Activated CD8-positive, alpha-beta T cell treated with anti-CD3 and anti-CD28 coated beads, Interleukin-2, amount 10 ng/mL, durations not matched to agents 7 days and 5 days (primary cell): ENCODE measurements around the gene KLC3. TPM values are rescaled to one million over a fixed set of nuclear protein-coding genes. Genes with fewer than 3 reads are reported as not detected.

ENCODE experiments used
- ATAC-seq: fragments of 150-1000 bp; cut with Tn5 transposase; one replicate; pipeline ENCODE4 v1.10.0; 2021; ENCODE audit warnings: moderate library complexity
- CTCF ChIA-PET: fragments of 350-600 bp; sonication (Branson Sonifier 250); formaldehyde crosslinking; loops from one replicate; lab custom pipeline; 2021; ENCODE audit warnings: antibody characterized with exemption; lab: Charles Lee
- POLR2A ChIA-PET: fragments of 350-600 bp; sonication (Branson Sonifier 250); formaldehyde crosslinking; loops from one replicate; lab custom pipeline; 2021; ENCODE audit warnings: antibody characterized with exemption; lab: Charles Lee
- DNase-seq: peaks from one replicate; pipeline ENCODE4 v3.0.0-alpha.2; 2020
- H3K27ac Mint-ChIP-seq: one replicate; pipeline ENCODE4 v1.8.0; 2021; ENCODE audit warnings: mild to moderate bottlenecking, mixed read lengths
- H3K27me3 Mint-ChIP-seq: one replicate; pipeline ENCODE4 v1.8.0; 2021; ENCODE audit warnings: low read depth, mixed read lengths
- H3K36me3 Mint-ChIP-seq: one replicate; pipeline ENCODE4 v1.8.0; 2021; ENCODE audit warnings: low read depth, mixed read lengths
- H3K4me1 Mint-ChIP-seq: one replicate; pipeline ENCODE4 v1.8.0; 2021; ENCODE audit warnings: low read depth, mixed read lengths
- H3K4me3 Mint-ChIP-seq: one replicate; pipeline ENCODE4 v1.8.0; 2021; ENCODE audit warnings: mild to moderate bottlenecking, mixed read lengths
- H3K9me3 Mint-ChIP-seq: one replicate; pipeline ENCODE4 v1.8.0; 2022; ENCODE audit warnings: mixed read lengths; ENCODE audit not compliant: insufficient read depth
- total RNA-seq, 2 experiments: library from RNA; stranded (reverse); gene quantifications; one replicate each; pipeline ENCODE4 v1.2.3, GENCODE V29; 2021

Gene KLC3
- total RNA-seq, 2 experiments from 2014 or later, result not detected

- POLR2A ChIA-PET, result no interaction called here
- peaks cover 16% of the 10 kb centered on the region for H3K27me3 Mint-ChIP-seq
These were observed 426 bp downstream of the KLC3 start for GRCh38 chr19:45340899-45341453.

GRCh38 chr19:45342911-45343310, 2.4 kb downstream of the KLC3 start:
- ATAC-seq (no peak), DNase-seq (no peak)
- H3K36me3 Mint-ChIP-seq, result no peaks in the 10 kb centered on the region
- CTCF ChIA-PET, result no interaction called here
- peaks cover 12% of the 10 kb centered on the region for H3K27me3 Mint-ChIP-seq
- peaks cover 10% of the 10 kb centered on the region for H3K4me1 Mint-ChIP-seq
- no peak overlapping the region for H3K27ac Mint-ChIP-seq
- no peak overlapping the region for H3K4me3 Mint-ChIP-seq
- no peaks in the 10 kb centered on the region for H3K9me3 Mint-ChIP-seq
- POLR2A ChIA-PET, result no interaction called here

More at GRCh38 chr19:45340899-45341453, 426 bp downstream of the KLC3 start:
- H3K36me3 Mint-ChIP-seq, result no peaks in the 10 kb centered on the region
- peak; percentile 22 for ATAC-seq
- CTCF ChIA-PET, result no interaction called here
- H3K9me3 Mint-ChIP-seq, result no peaks in the 10 kb centered on the region
- H3K27ac Mint-ChIP-seq, result no peak overlapping the region
- peaks cover 10% of the 10 kb centered on the region for H3K4me1 Mint-ChIP-seq
- no peak for DNase-seq
- H3K4me3 Mint-ChIP-seq, result no peak overlapping the region

- ATAC-seq (no peak), DNase-seq (no peak)
- peaks cover 5% of the 10 kb centered on the region for H3K4me1 Mint-ChIP-seq
- H3K27ac Mint-ChIP-seq, result no peak overlapping the region
- no peak overlapping the region for H3K4me3 Mint-ChIP-seq
- H3K27me3 Mint-ChIP-seq, result peaks cover 10% of the 10 kb centered on the region
- CTCF ChIA-PET, result interaction anchor here (1.5 kb wide), 1 partner anchor 141 kb away, joined by 3 read pairs; no protein-coding TSS in a partner anchor
- H3K9me3 Mint-ChIP-seq, result no peaks in the 10 kb centered on the region
- POLR2A ChIA-PET, result no interaction called here
- H3K36me3 Mint-ChIP-seq, result no peaks in the 10 kb centered on the region
These were observed 4.3 kb downstream of the KLC3 start for GRCh38 chr19:45344621-45345505.

- POLR2A ChIA-PET, result no interaction called here
These were observed 4.9 kb downstream of the KLC3 start for GRCh38 chr19:45345506-45345860.

GRCh38 chr19:45346449-45346848, 5.9 kb downstream of the KLC3 start:
- Mint-ChIP-seq H3K4me3 (no peak overlapping the region), H3K9me3 (no peaks in the 10 kb centered on the region), H3K27me3 (peaks cover 7% of the 10 kb centered on the region), H3K4me1 (no peaks in the 10 kb centered on the region), H3K27ac (no peak overlapping the region), H3K36me3 (peaks cover 3% of the 10 kb centered on the region)
- CTCF ChIA-PET, result no interaction called here
- ATAC-seq (no peak), DNase-seq (no peak)
- POLR2A ChIA-PET, result no interaction called here

More at GRCh38 chr19:45345506-45345860, 4.9 kb downstream of the KLC3 start:
- H3K36me3 Mint-ChIP-seq, result no peaks in the 10 kb centered on the region
- ATAC-seq (no peak), DNase-seq (no peak)
- no peak overlapping the region for H3K27ac Mint-ChIP-seq
- peaks cover 7% of the 10 kb centered on the region for H3K27me3 Mint-ChIP-seq
- no peak overlapping the region for H3K4me3 Mint-ChIP-seq
- CTCF ChIA-PET, result interaction anchor here (1.5 kb wide), 1 partner anchor 140 kb away, joined by 3 read pairs; no protein-coding TSS in a partner anchor
- no peaks in the 10 kb centered on the region for H3K4me1 Mint-ChIP-seq
- H3K9me3 Mint-ChIP-seq, result no peaks in the 10 kb centered on the region

GRCh38 chr19:45347570-45348366, 7.2 kb downstream of the KLC3 start:
- Mint-ChIP-seq H3K4me1 (no peaks in the 10 kb centered on the region), H3K27ac (no peak overlapping the region), H3K9me3 (no peaks in the 10 kb centered on the region), H3K4me3 (no peak overlapping the region), H3K36me3 (peaks cover 3% of the 10 kb centered on the region), H3K27me3 (peaks cover 7% of the 10 kb centered on the region)
- DNase-seq (no peak), ATAC-seq (no peak)
- ChIA-PET POLR2A (no interaction called here), CTCF (no interaction called here)

GRCh38 chr19:45348367-45349125, 8.0 kb downstream of the KLC3 start:
- no peaks in the 10 kb centered on the region for H3K4me1 Mint-ChIP-seq
- POLR2A ChIA-PET, result no interaction called here
- ATAC-seq, result no peak

GRCh38 chr19:45349126-45349415, 8.5 kb downstream of the KLC3 start:
- ChIA-PET POLR2A (no interaction called here), CTCF (no interaction called here)
- DNase-seq, result no peak
- no peak for ATAC-seq
- H3K4me3 Mint-ChIP-seq, result no peak overlapping the region
- peaks cover 6% of the 10 kb centered on the region for H3K36me3 Mint-ChIP-seq
- H3K9me3 Mint-ChIP-seq, result no peaks in the 10 kb centered on the region
- no peak overlapping the region for H3K27ac Mint-ChIP-seq
- H3K4me1 Mint-ChIP-seq, result no peaks in the 10 kb centered on the region
- H3K27me3 Mint-ChIP-seq, result peaks cover 7% of the 10 kb centered on the region

More at GRCh38 chr19:45348367-45349125, 8.0 kb downstream of the KLC3 start:
- peaks cover 7% of the 10 kb centered on the region for H3K27me3 Mint-ChIP-seq
- DNase-seq, result no peak
- H3K9me3 Mint-ChIP-seq, result no peaks in the 10 kb centered on the region
- CTCF ChIA-PET, result no interaction called here
- H3K36me3 Mint-ChIP-seq, result peaks cover 5% of the 10 kb centered on the region
- no peak overlapping the region for H3K4me3 Mint-ChIP-seq
- no peak overlapping the region for H3K27ac Mint-ChIP-seq

GRCh38 chr19:45349430-45349941, 8.9 kb downstream of the KLC3 start:
- Mint-ChIP-seq H3K4me1 (no peaks in the 10 kb centered on the region), H3K27ac (no peak overlapping the region), H3K4me3 (no peak overlapping the region), H3K9me3 (no peaks in the 10 kb centered on the region), H3K36me3 (peaks cover 7% of the 10 kb centered on the region), H3K27me3 (peaks cover 7% of the 10 kb centered on the region)
- ATAC-seq (no peak), DNase-seq (no peak)
- POLR2A ChIA-PET, result no interaction called here
- CTCF ChIA-PET, result no interaction called here

- H3K36me3 Mint-ChIP-seq, result peaks cover 12% of the 10 kb centered on the region
- CTCF ChIA-PET, result no interaction called here
These were observed 10.0 kb downstream of the KLC3 start for GRCh38 chr19:45350477-45351058.

GRCh38 chr19:45351401-45351952, 10.9 kb downstream of the KLC3 start:
- Mint-ChIP-seq H3K36me3 (peaks cover 17% of the 10 kb centered on the region), H3K9me3 (no peaks in the 10 kb centered on the region), H3K27me3 (no peaks in the 10 kb centered on the region), H3K4me1 (no peaks in the 10 kb centered on the region), H3K27ac (no peak overlapping the region), H3K4me3 (no peak overlapping the region)
- DNase-seq (no peak), ATAC-seq (no peak)
- ChIA-PET CTCF (no interaction called here), POLR2A (interaction anchor here (0.6 to 0.8 kb wide), 2 partner anchors 15 to 79 kb away, joined by 3 read pairs; no protein-coding TSS in a partner anchor)

More at GRCh38 chr19:45350477-45351058, 10.0 kb downstream of the KLC3 start:
- H3K27me3 Mint-ChIP-seq, result peaks cover 4% of the 10 kb centered on the region
- DNase-seq (no peak), ATAC-seq (no peak)
- H3K27ac Mint-ChIP-seq, result no peak overlapping the region
- H3K9me3 Mint-ChIP-seq, result no peaks in the 10 kb centered on the region
- POLR2A ChIA-PET, result no interaction called here
- no peak overlapping the region for H3K4me3 Mint-ChIP-seq
- no peaks in the 10 kb centered on the region for H3K4me1 Mint-ChIP-seq
